ENCODE measurements around the gene BCDIN3D. TPM values are rescaled to one million over a fixed set of nuclear protein-coding genes. Genes with fewer than 3 reads are reported as not detected.

The BCDIN3D gene
- total and polyA plus RNA-seq, 2 of the 8 experiments (the other 6 are each of a cell fraction or from before 2014, with no cell fraction given), result 1.6 to 2.4 TPM

- no peak overlapping the region for H3K4ac ChIP-seq (replicated peaks; ENCODE audit: insufficient read length, low read depth, low read length)
- no peak overlapping the region for H3K18ac ChIP-seq (ENCODE audit: extremely low read depth, low read length)
- peaks cover 0 to 4% (median 0%) of the 10 kb centered on the region in 4 experiments; a peak in 2 of 7 replicates for H3K4me1 ChIP-seq (replicated peaks in 1 of 4; ENCODE audit: control insufficient read depth in 3 of 4, insufficient read depth in 4 of 4, low read length in 3 of 4)
- H3K27ac ChIP-seq (ENCODE audit: low read depth, low read length), result no peak overlapping the region
- no peak overlapping the region for H2BK15ac ChIP-seq (ENCODE audit: low read length)
- no peak for DNase-seq (ENCODE audit: low read depth in 1 of 2, low spot score in 2 of 2)
- no peaks in the 10 kb centered on the region for H3K9me3 ChIP-seq (ENCODE audit: insufficient read depth in 2 of 2, low read depth in 1 of 2, low read length in 1 of 2)
- H3K79me1 ChIP-seq (ENCODE audit: low read depth, low read length), result no peaks in the 10 kb centered on the region
- no peak overlapping the region for H4K8ac ChIP-seq (ENCODE audit: extremely low read depth, insufficient read depth, low read length)
- H3K9ac ChIP-seq (replicated peaks in 1 of 4; ENCODE audit: extremely low read depth in 1 of 4, low read depth in 3 of 4, low read length in 3 of 4), result no peak overlapping the region
- peaks cover 0 to 8% of the 10 kb centered on the region in 2 experiments for H4K20me1 ChIP-seq (replicated peaks in 1 of 2; ENCODE audit: control insufficient read depth in 1 of 2, insufficient read depth in 2 of 2, low read length in 2 of 2)
- H2AK5ac ChIP-seq (ENCODE audit: low read depth, low read length), result no peak overlapping the region
- H3K4me2 ChIP-seq (ENCODE audit: insufficient read depth in 1 of 2, low read depth in 2 of 2, low read length in 2 of 2), result no peak overlapping the region
- H3K79me2 ChIP-seq (ENCODE audit: control insufficient read depth in 1 of 2, insufficient read depth in 2 of 2, low read length in 2 of 2), result no peaks in the 10 kb centered on the region
- ChIA-PET CTCF (ENCODE audit: partially characterized antibody) (interaction anchor here (4.5 to 8.1 kb wide), 2 partner anchors 10 to 16 kb away, joined by 27 to 54 read pairs; no protein-coding TSS in a partner anchor), POLR2A (ENCODE audit: partially characterized antibody) (interaction anchor here (0.9 to 3.9 kb wide), 4 partner anchors 16 to 32 kb away, joined by 3 to 14 read pairs (median 6); no protein-coding TSS in a partner anchor)
- H3K56ac ChIP-seq (replicated peaks; ENCODE audit: insufficient read length, low read depth, low read length), result no peak overlapping the region
- H3K23ac ChIP-seq (ENCODE audit: insufficient read length), result no peak overlapping the region
- H3K23me2 ChIP-seq (ENCODE audit: low read depth, low read length), result no peaks in the 10 kb centered on the region
- no peak overlapping the region for H2BK20ac ChIP-seq (ENCODE audit: low read length)
- FAIRE-seq, result no peak
- no peak overlapping the region for H2AFZ ChIP-seq (ENCODE audit: low read length)
- 85% methylated on average over 5 of the region's 5 CpGs; no CpG with 5 or more reads in 1 of the 2 experiments for WGBS, 2 experiments (ENCODE audit: extremely low coverage in 1 of 2, insufficient coverage in 1 of 2, insufficient read length in 1 of 2, insufficient replicate concordance in 2 of 2, low coverage in 1 of 2, low lambda C conversion rate in 2 of 2, missing lambda C conversion rate in 1 of 2)
- peaks cover 0 to 18% (median 12%) of the 10 kb centered on the region in 4 experiments; a peak in 5 of 8 replicates for H3K36me3 ChIP-seq (ENCODE audit: control insufficient read depth in 2 of 4, insufficient read depth in 4 of 4, low read length in 3 of 4)
- H4K5ac ChIP-seq (ENCODE audit: insufficient read length, low read depth, low read length), result no peak overlapping the region
- no peak overlapping the region for H2BK5ac ChIP-seq (ENCODE audit: low read depth, low read length)
- no peak overlapping the region for H2BK120ac ChIP-seq (replicated peaks; ENCODE audit: low read depth, low read length)
- H2BK12ac ChIP-seq (ENCODE audit: low read depth, low read length), result no peak overlapping the region
- no peak overlapping the region for H3K14ac ChIP-seq (ENCODE audit: insufficient read length)
- no peak overlapping the region for H4K91ac ChIP-seq (replicated peaks; ENCODE audit: insufficient read length, low read length)
- no peak overlapping the region for H3K4me3 ChIP-seq (ENCODE audit: extremely low read depth in 1 of 4, insufficient read depth in 2 of 4, low read depth in 3 of 4, low read length in 4 of 4)
- H3K27me3 ChIP-seq (replicated peaks in 1 of 4; ENCODE audit: control insufficient read depth in 3 of 4, extremely low read depth in 1 of 4, insufficient read depth in 3 of 4, low read length in 3 of 4), result no peaks in the 10 kb centered on the region
- TF ChIP-seq NANOG (IDR thresholded peaks at IDR 0.05; ENCODE audit: insufficient read depth, low read depth, low read length, poor library complexity, severe bottlenecking) (no peak), CBX5 (IDR thresholded peaks at IDR 0.05; ENCODE audit: low read depth, low read length) (no peak), TAF1 (IDR thresholded peaks at IDR 0.05; ENCODE audit: low read depth, low read length) (no peak), TBP (IDR thresholded peaks at IDR 0.05; ENCODE audit: low read depth, low read length) (no peak), CTBP2 (IDR thresholded peaks at IDR 0.05; ENCODE audit: borderline replicate concordance, insufficient read depth, insufficient read length, low read length) (no peak)
These were observed 48.9 kb downstream of the BCDIN3D start for GRCh38 chr12:49794021-49794420.

Measured in H1 (cell line).